Spleen (tissue), 11 donors: ENCODE results near the gene ADAMTS20. TPM values are rescaled to one million over a fixed set of nuclear protein-coding genes. Genes with fewer than 3 reads are reported as not detected.

Experiments used
- DNase-seq: peaks from one replicate; pipeline ENCODE4 v3.0.0-alpha.2; 2020
- H3K27ac ChIP-seq, 8 donors: fragments of 200-600 bp; sonication (generic) in 7 of 8; 1 replicate in 4 of 8; 2 replicates in 4 of 8; pipeline versions ENCODE4 v1.5.0 to v1.8.0; 2016 to 2021; ENCODE audit warnings: inconsistent platforms in 4 of 8, mild to moderate bottlenecking in 4 of 8, moderate library complexity in 1 of 8
- H3K27me3 ChIP-seq, 7 donors: fragments of 200-600 bp; sonication (generic) in 6 of 7; replicated peaks in 1 of 7; 1 replicate in 4 of 7; 2 replicates in 3 of 7; pipeline versions ENCODE4 v1.5.0 to v1.8.0; 2016 to 2021; ENCODE audit warnings: inconsistent platforms in 3 of 7, mild to moderate bottlenecking in 1 of 7
- H3K36me3 ChIP-seq, 6 donors: fragments of 200-600 bp; sonication (generic) in 5 of 6; 1 replicate in 4 of 6; 2 replicates in 2 of 6; pipeline versions ENCODE4 v1.5.0 to v1.8.0; 2016 to 2021; ENCODE audit warnings: inconsistent platforms in 2 of 6
- H3K4me1 ChIP-seq, 6 donors: fragments of 200-600 bp; sonication (generic) in 5 of 6; 1 replicate in 3 of 6; 2 replicates in 3 of 6; pipeline versions ENCODE4 v1.5.0 to v1.8.0; 2016 to 2021; ENCODE audit warnings: inconsistent platforms in 3 of 6
- H3K4me3 ChIP-seq, 8 donors: fragments of 200-600 bp; sonication (generic) in 7 of 8; 1 replicate in 4 of 8; 2 replicates in 4 of 8; pipeline versions ENCODE4 v1.5.0 to v1.8.0; 2016 to 2021; ENCODE audit warnings: inconsistent platforms in 4 of 8, mild to moderate bottlenecking in 4 of 8, moderate library complexity in 2 of 8
- H3K9me3 ChIP-seq, 8 donors: fragments of 200-600 bp; sonication (generic) in 7 of 8; 1 replicate in 4 of 8; 2 replicates in 4 of 8; pipeline versions ENCODE4 v1.5.0 to v1.8.0; 2016 to 2021; ENCODE audit warnings: inconsistent platforms in 4 of 8
- CTCF ChIP-seq, 11 experiments: fragments of 200-600 bp in 7 of 11; fragments of 450-650 bp in 4 of 11; sonication (generic) in 4 of 11; IDR thresholded peaks in 8 of 11; conservative IDR thresholded peaks in 3 of 11; 1 replicate in 7 of 11; 2 replicates in 4 of 11; pipeline versions ENCODE4 v1.4.0 to v1.8.0; 2016 to 2021; ENCODE audit warnings: antibody characterized with exemption in 11 of 11, inconsistent platforms in 4 of 11, mild to moderate bottlenecking in 1 of 11
- POLR2A ChIP-seq, 3 donors: fragments of 450-650 bp; IDR thresholded peaks; one replicate each; pipeline ENCODE4 v1.5.1; 2017; ENCODE audit warnings: antibody characterized with exemption in 3 of 3, mild to moderate bottlenecking in 1 of 3
- POLR2AphosphoS5 ChIP-seq, 3 donors: sonication (generic); formaldehyde crosslinking; IDR thresholded peaks; one replicate each; pipeline ENCODE4 v1.5.1; 2017; ENCODE audit warnings: antibody characterized with exemption in 3 of 3
- WGBS, 5 donors: extraction: QIAGEN DNeasy Blood & Tissue Kit in 3 of 5; methylation state at CpG; one replicate each; pipeline versions ENCODE4 v1.1.5 to v1.1.7; 2013 to 2018; 5-methylcytosine and 5-hydroxymethylcytosine counted together
- intact Hi-C: fragments of 100-400 bp; cut with DNase I; formaldehyde crosslinking; loops from one replicate; pipeline ENCODE4 v1.15.0; 2023; ENCODE audit warnings: low total_unique reads
- polyA plus RNA-seq, 3 donors: library from polyadenylated mRNA; stranded (reverse); fragments of 200-250 nt; gene quantifications; one replicate each; pipeline ENCODE4 v1.2.1, GENCODE V29; 2013
- total RNA-seq, 7 donors: library from RNA; depleted of rRNA in 3 of 7; stranded (reverse); fragments of >200 nt in 3 of 7; fragmentation: NEBNext Ultra II Directional in 4 of 7; extraction: Animal tissue kit (Norgen Biotek cat#: 25700) in 4 of 7; gene quantifications; one replicate each; pipeline versions ENCODE4 v1.1.0 to v1.2.1, GENCODE V29; 2016 to 2021
- donor health status: healthy with polysubstance abuse.
- donor health status: DM: no; HTN: no; CAD: no; lungs with moderate emphysema.
- donor health status: DM: no; HTN: no; CAD: no.
- donor health status: Bipolar disorder and iron deficiency.
- donor health status: healthy.
- donor health status: DM: no; HTN: no; CAD: no.
- donor health status: DM: yes; HTN: yes; CAD: no.

Gene ADAMTS20
- total and polyA plus RNA-seq, 10 donors, result not detected

DNA sequence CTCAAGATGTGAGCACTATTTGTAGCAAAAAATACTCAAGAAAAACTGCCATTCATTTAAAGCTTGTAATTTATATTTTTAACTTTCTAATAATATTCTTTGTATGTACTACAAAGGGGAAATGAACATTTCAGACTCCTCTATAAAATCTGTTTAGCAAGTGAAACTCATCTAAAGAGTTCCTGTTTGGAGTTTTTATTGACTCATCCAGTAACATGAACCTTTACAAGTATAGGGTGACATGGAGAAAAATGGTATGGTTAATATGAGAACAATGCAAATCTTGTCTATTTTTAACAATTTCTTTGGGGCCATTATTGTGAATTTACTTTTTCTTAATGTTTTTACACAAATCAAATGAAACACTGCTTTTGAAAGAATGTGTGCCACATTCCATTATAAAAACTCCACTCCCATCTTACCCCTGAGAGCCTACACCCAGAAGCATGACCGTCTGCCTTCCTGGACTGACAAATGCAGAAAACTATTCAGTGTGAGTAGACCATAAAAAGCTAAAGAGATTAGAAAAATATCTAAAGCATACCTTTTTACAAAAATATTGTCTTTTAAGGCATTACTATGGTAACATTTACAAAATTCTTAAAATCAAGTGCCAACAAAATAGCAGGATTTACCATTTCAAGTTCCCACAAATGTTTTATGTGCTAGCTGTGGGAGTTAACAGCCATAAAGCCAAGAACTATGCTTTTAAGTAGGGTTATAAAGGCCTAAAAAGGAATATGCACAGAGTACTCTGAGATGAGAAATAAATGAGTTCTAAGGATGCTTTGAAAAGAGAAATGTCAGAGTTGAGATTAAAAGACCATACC is 144.0 kb downstream of the ADAMTS20 start:
- Histone ChIP-seq H3K4me1 (no peaks in the 10 kb centered on the region), H3K27me3 (no peaks in the 10 kb centered on the region), H3K27ac (no peak overlapping the region), H3K36me3 (no peaks in the 10 kb centered on the region), H3K4me3 (no peak overlapping the region), H3K9me3 (no peaks in the 10 kb centered on the region)
- 36 to 67% (median 63%) methylated on average over 1 of the region's 1 CpG for WGBS, 5 donors
- no peak for DNase-seq
- intact Hi-C loops, result no loop called here
- TF ChIP-seq POLR2A (IDR thresholded peaks at IDR 0.05) (no peak), POLR2AphosphoS5 (IDR thresholded peaks at IDR 0.05) (no peak), CTCF (IDR thresholded peaks at IDR 0.05 in 8 of 11, conservative IDR thresholded peaks at IDR 0.05 in 3 of 11) (no peak)

DNA sequence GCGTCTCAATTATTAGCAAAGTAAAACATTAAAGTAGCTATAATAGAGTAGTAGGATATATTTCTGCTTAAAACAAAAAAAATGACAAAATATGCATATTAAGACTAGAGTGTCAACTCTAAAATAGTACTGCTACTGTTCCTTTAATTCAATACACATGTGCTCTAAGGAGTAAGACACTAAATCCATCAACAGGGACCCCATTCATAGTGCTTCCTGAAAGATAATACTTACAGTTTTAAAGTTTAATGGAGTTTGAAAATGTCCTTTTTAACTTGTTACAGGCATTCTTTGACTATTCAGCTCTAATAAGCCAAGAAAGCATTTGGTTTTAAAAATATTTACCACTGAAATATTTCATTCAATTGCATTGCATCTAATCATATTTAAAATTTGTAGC is 145.2 kb downstream of the ADAMTS20 start:
- no peak for DNase-seq
- WGBS, 5 donors, result 90 to 94% (median 94%) methylated on average over 1 of the region's 1 CpG
- no peak overlapping the region for H3K27ac ChIP-seq
- no peaks in the 10 kb centered on the region for H3K36me3 ChIP-seq
- H3K9me3 ChIP-seq, result no peaks in the 10 kb centered on the region
- no peaks in the 10 kb centered on the region for H3K4me1 ChIP-seq
- intact Hi-C loops, result no loop called here
- H3K27me3 ChIP-seq, result no peaks in the 10 kb centered on the region
- TF ChIP-seq CTCF (IDR thresholded peaks at IDR 0.05 in 8 of 11, conservative IDR thresholded peaks at IDR 0.05 in 3 of 11) (no peak), POLR2A (IDR thresholded peaks at IDR 0.05) (no peak), POLR2AphosphoS5 (IDR thresholded peaks at IDR 0.05) (no peak)
- H3K4me3 ChIP-seq, result no peak overlapping the region

DNA sequence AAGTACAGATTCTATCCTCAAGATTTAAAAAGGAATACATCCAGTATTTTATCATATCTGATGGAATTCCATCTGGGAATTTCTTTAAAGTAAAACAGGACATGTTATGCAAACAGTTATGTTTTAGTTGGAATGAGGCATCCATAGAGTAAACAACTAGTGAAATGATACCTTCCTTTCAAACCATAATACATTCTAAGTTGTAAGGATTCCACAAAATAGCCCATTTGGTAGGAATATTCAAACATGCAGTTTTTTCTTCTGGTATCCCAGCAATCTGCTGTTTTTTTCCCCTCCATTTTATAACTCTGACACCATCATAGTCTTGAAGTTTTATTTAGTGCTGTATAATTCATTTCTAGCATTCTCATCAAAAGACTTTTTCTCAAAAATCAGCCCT is 149.6 kb downstream of the ADAMTS20 start:
- intact Hi-C loops, result no loop called here
- Histone ChIP-seq H3K27me3 (no peaks in the 10 kb centered on the region), H3K36me3 (no peaks in the 10 kb centered on the region), H3K9me3 (no peaks in the 10 kb centered on the region), H3K27ac (no peak overlapping the region), H3K4me3 (no peak overlapping the region), H3K4me1 (no peaks in the 10 kb centered on the region)
- DNase-seq, result no peak
- TF ChIP-seq POLR2A (IDR thresholded peaks at IDR 0.05), result no peak

DNA sequence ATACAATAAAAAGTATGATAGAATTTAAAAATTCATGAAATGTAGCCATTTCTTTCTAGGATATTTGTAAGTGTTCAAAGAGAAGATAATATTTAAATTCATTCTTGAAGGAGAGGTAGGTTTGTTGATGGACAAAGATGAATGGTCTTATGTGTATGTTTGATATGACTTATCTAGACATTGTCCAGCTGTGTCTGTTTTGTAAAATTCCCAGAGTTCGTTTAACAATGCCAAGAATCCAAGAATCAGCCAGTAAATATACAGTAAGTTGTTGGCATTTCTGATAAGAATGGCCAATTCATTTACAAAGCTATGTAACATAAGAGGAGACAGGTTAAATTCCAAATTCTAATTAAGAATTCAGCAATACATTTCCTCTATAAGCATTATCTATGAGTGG is 150.9 kb downstream of the ADAMTS20 start:
- H3K4me3 ChIP-seq, result no peak overlapping the region
- TF ChIP-seq POLR2A (IDR thresholded peaks at IDR 0.05) (no peak), POLR2AphosphoS5 (IDR thresholded peaks at IDR 0.05) (no peak), CTCF (IDR thresholded peaks at IDR 0.05 in 8 of 11, conservative IDR thresholded peaks at IDR 0.05 in 3 of 11) (no peak)
- 41 to 59% (median 47%) methylated on average over 1 of the region's 1 CpG for WGBS, 5 donors

More for the DNA sequence above, 150.9 kb downstream of the ADAMTS20 start:
- Histone ChIP-seq H3K27me3 (no peaks in the 10 kb centered on the region), H3K27ac (no peak overlapping the region), H3K36me3 (no peaks in the 10 kb centered on the region), H3K9me3 (no peaks in the 10 kb centered on the region), H3K4me1 (no peaks in the 10 kb centered on the region)
- intact Hi-C loops, result no loop called here
- no peak for DNase-seq
